PC-9 (cell line): ENCODE data around the gene CFAP161. TPM values are rescaled to one million over a fixed set of nuclear protein-coding genes. Genes with fewer than 3 reads are reported as not detected.

Source experiments
- BruUV-seq: library from RNA; stranded (reverse); fragments of 400-500 nt; replicated peaks from 2 replicates; lab custom pipeline; 2021; lab: Mats Ljungman, UMichigan
- CTCF ChIA-PET: fragments of 300-600 bp; sonication (Branson Sonifier 250); formaldehyde crosslinking; loops from one replicate; lab custom pipeline; 2022; ENCODE audit warnings: antibody characterized with exemption; lab: Charles Lee
- POLR2A ChIA-PET: fragments of 300-600 bp; sonication (Branson Sonifier 250); formaldehyde crosslinking; loops from one replicate; lab custom pipeline; 2022; ENCODE audit warnings: antibody characterized with exemption; ENCODE audit not compliant: unreplicated experiment; lab: Charles Lee
- DNase-seq, 2 experiments: peaks; one replicate each; pipeline versions ENCODE4 v3.0.0 to v3.0.0-alpha.2; 2015 to 2022; ENCODE audit warnings: mixed read lengths in 1 of 2
- H2AFZ ChIP-seq: fragments of 200-600 bp; sonication (generic); 2 replicates; pipeline ENCODE4 v1.8.1; 2017; ENCODE audit warnings: antibody characterized with exemption
- H3F3A ChIP-seq: fragments of 200-600 bp; sonication (generic); 2 replicates; pipeline ENCODE4 v1.8.1; 2017; ENCODE audit warnings: antibody characterized with exemption, mild to moderate bottlenecking, low read depth; ENCODE audit not compliant: insufficient read depth
- H3K27ac ChIP-seq: fragments of 200-600 bp; sonication (generic); 2 replicates; pipeline ENCODE4 v1.6.1; 2016; ENCODE audit warnings: mixed run types
- H3K27me3 ChIP-seq: fragments of 200-600 bp; sonication (generic); 2 replicates; pipeline ENCODE4 v1.6.1; 2016; ENCODE audit warnings: low read depth, mixed run types; ENCODE audit not compliant: insufficient read depth
- H3K36me3 ChIP-seq: fragments of 200-600 bp; sonication (generic); 2 replicates; pipeline ENCODE4 v1.6.1; 2016; ENCODE audit warnings: low read depth, mixed run types
- H3K4me1 ChIP-seq: fragments of 200-600 bp; sonication (generic); replicated peaks from 2 replicates; pipeline ENCODE4 v1.6.1; 2016; ENCODE audit warnings: mixed run types; ENCODE audit not compliant: insufficient read depth
- H3K4me2 ChIP-seq: fragments of 200-600 bp; sonication (generic); 2 replicates; pipeline ENCODE4 v1.6.1; 2017; ENCODE audit warnings: mixed run types
- H3K4me3 ChIP-seq: fragments of 200-600 bp; sonication (generic); 2 replicates; pipeline ENCODE4 v1.6.1; 2016; ENCODE audit warnings: mixed run types
- H3K79me2 ChIP-seq: fragments of 200-600 bp; sonication (generic); 2 replicates; pipeline ENCODE4 v1.6.1; 2017; ENCODE audit warnings: low read depth, mixed run types
- H3K9me2 ChIP-seq: fragments of 200-600 bp; sonication (generic); 2 replicates; pipeline ENCODE4 v1.8.1; 2017; ENCODE audit warnings: mild to moderate bottlenecking; ENCODE audit not compliant: insufficient read depth
- H3K9me3 ChIP-seq: fragments of 200-600 bp; sonication (generic); 2 replicates; pipeline ENCODE4 v1.8.1; 2016; ENCODE audit warnings: low read depth; ENCODE audit not compliant: insufficient read depth
- H4K20me1 ChIP-seq: fragments of 200-600 bp; sonication (generic); 2 replicates; pipeline ENCODE4 v1.8.1; 2017; ENCODE audit not compliant: insufficient read depth
- CTCF ChIP-seq: fragments of 200-600 bp; sonication (generic); conservative IDR thresholded peaks from 2 replicates; pipeline ENCODE4 v1.6.1; 2017; ENCODE audit warnings: mixed run types, antibody characterized with exemption, mild to moderate bottlenecking, moderate library complexity
- EZH2 ChIP-seq: fragments of 200-600 bp; sonication (generic); IDR thresholded peaks from 2 replicates; pipeline ENCODE4 v1.8.0; 2017; ENCODE audit warnings: antibody characterized with exemption, low read depth
- intact Hi-C: fragments of 100-400 bp; cut with micrococcal nuclease; formaldehyde crosslinking; loops from one replicate; pipeline ENCODE4 v1.10.0; 2022; ENCODE audit not compliant: unreplicated experiment
- total RNA-seq: library from RNA; stranded (reverse); gene quantifications from 2 replicates; pipeline ENCODE4 v1.2.3, GENCODE V29; 2021

Gene CFAP161
- total RNA-seq, 1 experiment from 2014 or later, result 1.4 TPM

- no peak for TF ChIP-seq CTCF
- no peak for TF ChIP-seq EZH2
- H3K9me2 ChIP-seq, result no peaks in the 10 kb centered on the region
- no peaks in the 10 kb centered on the region for H3K36me3 ChIP-seq
- intact Hi-C loops, result no loop called here
- H4K20me1 ChIP-seq, result no peaks in the 10 kb centered on the region
- BruUV-seq, result no TSS peak
- no peak overlapping the region for H3K4me3 ChIP-seq
- H3K4me1 ChIP-seq, result peaks cover 8% of the 10 kb centered on the region
- H2AFZ ChIP-seq, result no peak overlapping the region
- no peaks in the 10 kb centered on the region for H3K79me2 ChIP-seq
- no peak overlapping the region for H3K27ac ChIP-seq
- ChIA-PET CTCF (no interaction called here), POLR2A (no interaction called here)
- H3K9me3 ChIP-seq, result no peaks in the 10 kb centered on the region
- H3F3A ChIP-seq, result no peaks in the 10 kb centered on the region
- H3K4me2 ChIP-seq, result no peak overlapping the region
- no peak for DNase-seq
- peaks cover 11% of the 10 kb centered on the region; the same call in 1 of the 2 replicates for H3K27me3 ChIP-seq
These were observed 36.8 kb upstream of the CFAP161 start for GRCh38 chr15:81097116-81097889.

- H3K27me3 ChIP-seq, result peaks cover 11% of the 10 kb centered on the region; the same call in 1 of the 2 replicates
- H3K9me2 ChIP-seq, result no peaks in the 10 kb centered on the region
- H3K4me2 ChIP-seq, result no peak overlapping the region
- intact Hi-C loops, result no loop called here
- H3K9me3 ChIP-seq, result no peaks in the 10 kb centered on the region
- no peak overlapping the region for H3K4me3 ChIP-seq
- BruUV-seq, result no TSS peak
- ChIA-PET CTCF (no interaction called here), POLR2A (no interaction called here)
- no peak overlapping the region for H2AFZ ChIP-seq
- no peaks in the 10 kb centered on the region for H4K20me1 ChIP-seq
- no peak for DNase-seq
- H3K36me3 ChIP-seq, result no peaks in the 10 kb centered on the region
- TF ChIP-seq CTCF, result no peak
- TF ChIP-seq EZH2, result no peak
- peaks cover 2% of the 10 kb centered on the region; the same call in 1 of the 2 replicates for H3K4me1 ChIP-seq
- no peaks in the 10 kb centered on the region for H3K79me2 ChIP-seq
- no peaks in the 10 kb centered on the region for H3F3A ChIP-seq
- H3K27ac ChIP-seq, result no peak overlapping the region
These were observed 36.2 kb upstream of the CFAP161 start for GRCh38 chr15:81097890-81098280.

- Histone ChIP-seq H3F3A (no peaks in the 10 kb centered on the region), H4K20me1 (no peaks in the 10 kb centered on the region), H3K9me2 (no peaks in the 10 kb centered on the region), H3K4me3 (no peak overlapping the region), H3K27me3 (peaks cover 11% of the 10 kb centered on the region; the same call in 1 of the 2 replicates), H3K4me2 (no peak overlapping the region), H3K9me3 (no peaks in the 10 kb centered on the region), H3K36me3 (no peaks in the 10 kb centered on the region), H3K27ac (no peak overlapping the region), H2AFZ (no peak overlapping the region), H3K4me1 (no peaks in the 10 kb centered on the region), H3K79me2 (no peaks in the 10 kb centered on the region)
- intact Hi-C loops, result no loop called here
- no peak for TF ChIP-seq CTCF
- TF ChIP-seq EZH2, result no peak
- no peak for DNase-seq
- BruUV-seq, result no TSS peak
- ChIA-PET CTCF (no interaction called here), POLR2A (no interaction called here)
These were observed 35.7 kb upstream of the CFAP161 start for GRCh38 chr15:81098349-81098748.
